HepG2 (cell line): Measurements from ENCODE around the gene CDC20B. TPM values are rescaled to one million over a fixed set of nuclear protein-coding genes. Genes with fewer than 3 reads are reported as not detected.

Experiments used
- ATAC-seq: fragments of 200-7000 bp; cut with Tn5 transposase; 3 replicates; pipeline ENCODE4 v1.9.1; 2020; ENCODE audit warnings: mild to moderate bottlenecking, moderate library complexity
- BruUV-seq: library from RNA; stranded (reverse); fragments of 400-500 nt; replicated peaks from 2 replicates; lab custom pipeline; 2021; lab: Mats Ljungman, UMichigan
- CTCF ChIA-PET: fragments of 300-600 bp; formaldehyde crosslinking; extraction: SDS; loops from one replicate; lab custom pipeline; 2021; ENCODE audit warnings: low total read pairs, inconsistent platforms, low intra/inter-chr PET ratio; lab: Yijun Ruan, JAX
- POLR2A ChIA-PET: fragments of 350-600 bp; sonication (Branson Sonifier 250); formaldehyde crosslinking; loops from one replicate; lab custom pipeline; 2020; ENCODE audit warnings: antibody characterized with exemption, inconsistent platforms; lab: Yijun Ruan, JAX
- DNase-seq: peaks from one replicate; pipeline ENCODE4 v3.0.0-alpha.2; 2015; ENCODE audit warnings: low spot score
- FAIRE-seq: peaks from 3 replicates; lab custom pipeline; 2011; peaks lifted over from hg19 to GRCh38; lab: Jason Lieb, UNC
- H2AFZ ChIP-seq: one replicate; pipeline ENCODE4 v1.6.1; 2011; ENCODE audit warnings: low read length, inconsistent platforms
- H3K27ac ChIP-seq: fragments of 300-600 bp; 3 replicates; pipeline ENCODE4 v1.8.0; 2011; ENCODE audit warnings: mixed run types, mild to moderate bottlenecking, mixed read lengths, low read length, inconsistent platforms; ENCODE audit not compliant: insufficient read depth; ENCODE audit errors: extremely low read length
- H3K27me3 ChIP-seq, 2 experiments: fragments of 200-600 bp in 1 of 2; 2 replicates in 1 of 2; 3 replicates in 1 of 2; pipeline versions ENCODE4 v1.6.0 to v1.8.0; 2011; ENCODE audit warnings: low read length in 2 of 2, mild to moderate bottlenecking in 2 of 2, moderate library complexity in 2 of 2, inconsistent platforms in 1 of 2; ENCODE audit not compliant: insufficient read depth in 2 of 2, control insufficient read depth in 1 of 2
- H3K36me3 ChIP-seq, 2 experiments: fragments of 200-600 bp in 1 of 2; replicated peaks in 1 of 2; 2 replicates in 1 of 2; 3 replicates in 1 of 2; pipeline versions ENCODE4 v1.5.1 to v1.8.0; 2011; ENCODE audit warnings: low read length in 2 of 2, inconsistent platforms in 1 of 2; ENCODE audit not compliant: insufficient read depth in 2 of 2, control insufficient read depth in 1 of 2
- H3K4me1 ChIP-seq: 2 replicates; pipeline ENCODE4 v1.5.1; 2012; ENCODE audit warnings: low read length, inconsistent platforms; ENCODE audit not compliant: insufficient read depth
- H3K4me2 ChIP-seq: 2 replicates; pipeline ENCODE4 v1.6.0; 2011; ENCODE audit warnings: low read depth, low read length, inconsistent platforms
- H3K4me3 ChIP-seq, 3 experiments: fragments of 200-600 bp in 1 of 3; sonication (generic), shearing (Covaris generic) in 1 of 3; replicated peaks in 1 of 3; 2 replicates each; pipeline ENCODE4 v1.5.1; 2011 to 2016; ENCODE audit warnings: low read length in 3 of 3, inconsistent platforms in 2 of 3, low read depth in 2 of 3, mild to moderate bottlenecking in 2 of 3, control low read depth in 1 of 3, mixed read lengths in 1 of 3; ENCODE audit not compliant: insufficient read depth in 1 of 3
- H3K79me2 ChIP-seq: one replicate; pipeline ENCODE4 v1.6.1; 2011; ENCODE audit warnings: low read length, inconsistent platforms; ENCODE audit not compliant: insufficient read depth
- H3K9ac ChIP-seq: 2 replicates; pipeline ENCODE4 v1.6.0; 2011; ENCODE audit warnings: mild to moderate bottlenecking, low read depth, low read length, inconsistent platforms; ENCODE audit not compliant: insufficient read depth
- H3K9me3 ChIP-seq: 2 replicates; pipeline ENCODE4 v1.5.1; 2012; ENCODE audit warnings: mild to moderate bottlenecking, low read length
- H4K20me1 ChIP-seq: 2 replicates; pipeline ENCODE4 v1.6.0; 2011; ENCODE audit warnings: inconsistent platforms, mild to moderate bottlenecking, low read length, moderate library complexity; ENCODE audit not compliant: insufficient read depth
- ATF3 ChIP-seq: sonication (generic); formaldehyde crosslinking; IDR thresholded peaks from 2 replicates; pipeline ENCODE4 v1.4.0; 2020; ENCODE audit warnings: missing genetic modification reagents
- ATRX ChIP-seq: sonication (generic); formaldehyde crosslinking; IDR thresholded peaks from 2 replicates; pipeline ENCODE4 v1.4.0; 2020; ENCODE audit warnings: missing genetic modification reagents, borderline replicate concordance
- CREBL2 ChIP-seq: sonication (generic); formaldehyde crosslinking; IDR thresholded peaks from 2 replicates; pipeline ENCODE4 v1.8.1; 2023; ENCODE audit warnings: missing genetic modification reagents, mild to moderate bottlenecking, borderline replicate concordance
- EZH2 ChIP-seq: conservative IDR thresholded peaks from 2 replicates; pipeline ENCODE4 v1.6.1; 2012; ENCODE audit warnings: mild to moderate bottlenecking, low read depth, low read length, moderate library complexity
- HES4 ChIP-seq: sonication (generic); formaldehyde crosslinking; IDR thresholded peaks from 2 replicates; pipeline ENCODE4 v1.9.0; 2021; ENCODE audit warnings: mild to moderate bottlenecking, missing genetic modification reagents, borderline replicate concordance
- HOXA7 ChIP-seq: sonication (generic); formaldehyde crosslinking; IDR thresholded peaks from 2 replicates; pipeline ENCODE4 v1.8.1; 2022; ENCODE audit warnings: mild to moderate bottlenecking, missing genetic modification reagents, moderate library complexity
- LBX2 ChIP-seq: sonication (generic); formaldehyde crosslinking; IDR thresholded peaks from 2 replicates; pipeline ENCODE4 v1.5.0; 2020; ENCODE audit warnings: missing genetic modification reagents, mild to moderate bottlenecking, borderline replicate concordance
- PPARG ChIP-seq: conservative IDR thresholded peaks from 2 replicates; pipeline ENCODE4 v1.6.1; 2016; ENCODE audit warnings: missing biosample characterization, missing genetic modification reagents
- RERE ChIP-seq: IDR thresholded peaks from 2 replicates; pipeline ENCODE4 v1.6.1; 2016; ENCODE audit warnings: low read depth, missing genetic modification reagents, missing compliant biosample characterization
- SRSF4 ChIP-seq: fragments of 200-400 bp; formaldehyde crosslinking; IDR thresholded peaks from one replicate; pipeline ENCODE4 v1.6.1; 2018; ENCODE audit warnings: mild to moderate bottlenecking, low read depth, low read length, moderate library complexity; ENCODE audit not compliant: poor library complexity, severe bottlenecking
- ZBTB49 ChIP-seq: sonication (generic); formaldehyde crosslinking; IDR thresholded peaks from 2 replicates; pipeline ENCODE4 v1.4.0; 2020; ENCODE audit warnings: missing genetic modification reagents, borderline replicate concordance
- ZFY ChIP-seq: sonication (generic); formaldehyde crosslinking; IDR thresholded peaks from 2 replicates; pipeline ENCODE4 v1.4.0; 2020; ENCODE audit warnings: missing genetic modification reagents
- ZNF7 ChIP-seq: IDR thresholded peaks from 2 replicates; pipeline ENCODE4 v1.6.1; 2016; ENCODE audit warnings: missing biosample characterization, missing genetic modification reagents
- WGBS: methylation state at CpG from one replicate; pipeline ENCODE4 v1.1.6; 2017; ENCODE audit warnings: low lambda C conversion rate; 5-methylcytosine and 5-hydroxymethylcytosine counted together
- in situ Hi-C: cut with HindIII; loops from 2 replicates; pipeline ENCODE4 v1.10.0; 2017; ENCODE audit warnings: low pct_unique_long_range_greater_than_20kb; ENCODE audit not compliant: extremely low pct_ligation_motif_present
- intact Hi-C: fragments of 100-400 bp; cut with micrococcal nuclease; formaldehyde crosslinking; loops from one replicate; pipeline ENCODE4 v1.10.0; 2022; ENCODE audit not compliant: unreplicated experiment
- polyA plus RNA-seq, 8 experiments: library from polyadenylated mRNA; depleted of rRNA in 3 of 8; stranded (reverse) in 7 of 8; unstranded in 1 of 8; fragments of >200 nt; fragmentation: Illumina TruSeq in 4 of 8; extraction: Trizol in 4 of 8; gene quantifications; 2 replicates each; pipeline versions ENCODE4 v1.2.1 to v1.2.3, GENCODE V29; 2011 to 2016; ENCODE audit warnings: low read depth in 4 of 8, missing spikeins in 1 of 8, mixed read lengths in 1 of 8; ENCODE audit not compliant: insufficient read depth in 1 of 8
- total RNA-seq, 5 experiments: library from RNA; depleted of rRNA; stranded (reverse); fragments of >200 nt; fragmentation: Illumina TruSeq; extraction: Trizol; gene quantifications; 2 replicates each; pipeline ENCODE4 v1.2.3, GENCODE V29; 2016; ENCODE audit warnings: low read depth in 1 of 5

The CDC20B gene
- total and polyA plus RNA-seq, 2 of the 13 experiments (the other 11 are each of a cell fraction or from before 2014, with no cell fraction given) = not detected

- FAIRE-seq = no peak
- DNase-seq = no peak
- no peaks in the 10 kb centered on the region for H3K4me1 ChIP-seq
- ChIA-PET POLR2A (no interaction called here), CTCF (no interaction called here)
- no peaks in the 10 kb centered on the region for H3K36me3 ChIP-seq
- in situ Hi-C loops = no loop called here
- H3K27me3 ChIP-seq = no peaks in the 10 kb centered on the region
- no peak overlapping the region for H3K4me3 ChIP-seq
- no peaks in the 10 kb centered on the region for H3K9me3 ChIP-seq
- H3K79me2 ChIP-seq = no peaks in the 10 kb centered on the region
- intact Hi-C loops = no loop called here
- H3K27ac ChIP-seq = no peak overlapping the region
- H2AFZ ChIP-seq = no peak overlapping the region
- BruUV-seq = no TSS peak
- H4K20me1 ChIP-seq = no peaks in the 10 kb centered on the region
- no peak for ATAC-seq
- no peak overlapping the region for H3K9ac ChIP-seq
- 0% methylated on average over 1 of the region's 1 CpG for WGBS
- H3K4me2 ChIP-seq = no peak overlapping the region
- TF ChIP-seq ATRX (no peak), LBX2 (CRISPR knock-in tag) (no peak), PPARG (CRISPR knock-in tag) (no peak), ZFY (CRISPR knock-in tag) (no peak), EZH2 (no peak), CREBL2 (CRISPR knock-in tag) (no peak), ZBTB49 (CRISPR knock-in tag) (no peak), RERE (CRISPR knock-in tag) (no peak), ATF3 (CRISPR knock-in tag) (no peak), ZNF7 (CRISPR knock-in tag) (no peak), SRSF4 (no peak), HES4 (CRISPR knock-in tag) (no peak), HOXA7 (CRISPR knock-in tag) (no peak)
Measured at GRCh38 chr5:55071413-55071812, 101.6 kb downstream of the CDC20B start.
